HG03354 (cell line): ENCODE measurements around the gene CTDSPL2.

ENCODE experiments used
- ATAC-seq: cut with Tn5 transposase; IDR thresholded peaks from one replicate; pipeline ENCODE4 v1.9.1; 2021; ENCODE audit warnings: mild to moderate bottlenecking; ENCODE audit not compliant: unreplicated experiment, poor library complexity, severe bottlenecking

Gene CTDSPL2

DNA sequence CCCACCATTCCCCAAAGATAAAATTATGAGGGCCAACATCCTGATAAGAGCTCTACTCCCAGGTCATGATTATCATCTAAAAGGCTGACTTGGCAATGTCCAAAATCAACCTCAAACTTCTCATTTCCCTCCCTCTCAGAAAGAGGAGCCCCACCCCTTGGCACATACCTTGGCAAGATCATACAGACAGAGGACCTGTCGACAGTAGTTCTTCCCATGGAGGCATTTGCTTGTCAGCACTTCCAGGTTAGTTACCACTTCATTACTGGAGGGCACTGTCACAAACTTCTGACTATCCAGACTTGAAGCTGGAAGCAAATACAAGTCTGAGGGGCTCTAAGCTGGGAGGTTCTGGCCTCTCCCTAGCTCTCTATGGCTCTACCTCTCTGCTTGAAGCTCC is 147.3 kb downstream of the CTDSPL2 start:
- ATAC-seq = no peak
